Stimulated activated CD8-positive, alpha-beta memory T cell treated with anti-CD3 and anti-CD28 coated beads, Interleukin-12 subunit alpha, Interleukin-12 subunit beta, amount 100 ng/mL, for 1 hour (primary cell): ENCODE results near the gene TPPP3.

Experiments used
- DNase-seq: peaks from one replicate; pipeline ENCODE4 v3.0.0-alpha.2; 2020; ENCODE audit warnings: low read depth

Gene TPPP3

GRCh38 chr16:67341250-67341649 is 52.0 kb downstream of the TPPP3 start:
- DNase-seq, result no peak
